HEK293T (cell line): ENCODE results near the gene PLCB4.

Experiments
- CTCF ChIA-PET: fragments of 350-600 bp; formaldehyde crosslinking; extraction: SDS; loops from one replicate; lab custom pipeline; 2021; ENCODE audit warnings: antibody characterized with exemption, inconsistent platforms; lab: Yijun Ruan, JAX
- POLR2A ChIA-PET: fragments of 350-600 bp; formaldehyde crosslinking; extraction: SDS; loops from one replicate; lab custom pipeline; 2020; ENCODE audit warnings: antibody characterized with exemption, inconsistent platforms; lab: Yijun Ruan, JAX
- DNase-seq: peaks from one replicate; pipeline ENCODE4 v3.0.0; 2012; ENCODE audit warnings: mixed read lengths; ENCODE audit errors: extremely low spot score
- ARNT ChIP-seq: fragments of 450-650 bp; IDR thresholded peaks from 2 replicates; pipeline ENCODE4 v1.6.1; 2017; ENCODE audit warnings: mild to moderate bottlenecking
- BHLHE40 ChIP-seq: fragments of 450-650 bp; IDR thresholded peaks from 2 replicates; pipeline ENCODE4 v1.6.1; 2016; ENCODE audit warnings: mild to moderate bottlenecking, moderate library complexity, borderline replicate concordance
- CTBP1 ChIP-seq: fragments of 450-650 bp; IDR thresholded peaks from 2 replicates; pipeline ENCODE4 v1.6.1; 2016; ENCODE audit warnings: borderline replicate concordance
- ELF4 ChIP-seq: fragments of 450-650 bp; IDR thresholded peaks from 2 replicates; pipeline ENCODE4 v1.6.1; 2017; ENCODE audit warnings: antibody characterized with exemption
- FOXA1 ChIP-seq: fragments of 450-650 bp; IDR thresholded peaks from 2 replicates; pipeline ENCODE4 v1.6.1; 2016; ENCODE audit warnings: mild to moderate bottlenecking
- FOXK2 ChIP-seq: fragments of 450-650 bp; IDR thresholded peaks from 2 replicates; pipeline ENCODE4 v1.6.1; 2016; ENCODE audit warnings: mild to moderate bottlenecking
- FOXM1 ChIP-seq: fragments of 450-650 bp; IDR thresholded peaks from 2 replicates; pipeline ENCODE4 v1.6.1; 2017; ENCODE audit warnings: mild to moderate bottlenecking, borderline replicate concordance
- HDGF ChIP-seq: fragments of 450-650 bp; IDR thresholded peaks from 2 replicates; pipeline ENCODE4 v1.6.1; 2017; ENCODE audit warnings: antibody characterized with exemption, borderline replicate concordance
- L3MBTL2 ChIP-seq: fragments of 450-650 bp; conservative IDR thresholded peaks from 2 replicates; pipeline ENCODE4 v1.6.1; 2016; ENCODE audit warnings: mild to moderate bottlenecking
- LEF1 ChIP-seq: fragments of 450-650 bp; IDR thresholded peaks from 2 replicates; pipeline ENCODE4 v1.6.1; 2017; ENCODE audit warnings: mild to moderate bottlenecking, borderline replicate concordance
- NFRKB ChIP-seq: fragments of 450-650 bp; IDR thresholded peaks from 2 replicates; pipeline ENCODE4 v1.6.1; 2016; ENCODE audit warnings: mild to moderate bottlenecking, moderate library complexity
- PKNOX1 ChIP-seq: fragments of 450-650 bp; IDR thresholded peaks from 2 replicates; pipeline ENCODE4 v1.6.1; 2016
- SP1 ChIP-seq: fragments of 450-650 bp; IDR thresholded peaks from 2 replicates; pipeline ENCODE4 v1.6.1; 2017
- SUZ12 ChIP-seq: fragments of 450-650 bp; IDR thresholded peaks from 2 replicates; pipeline ENCODE4 v1.6.1; 2016; ENCODE audit warnings: mild to moderate bottlenecking
- TARDBP ChIP-seq: fragments of 450-650 bp; IDR thresholded peaks from 2 replicates; pipeline ENCODE4 v1.6.1; 2016
- ZNF384 ChIP-seq: fragments of 450-650 bp; IDR thresholded peaks from 2 replicates; pipeline ENCODE4 v1.6.1; 2016

Gene PLCB4

GRCh38 chr20:9131841-9132240 is 63.0 kb downstream of the PLCB4 start:
- ChIA-PET POLR2A (no interaction called here), CTCF (no interaction called here)
- DNase-seq = no peak
- TF ChIP-seq FOXK2 (no peak), FOXM1 (no peak), BHLHE40 (no peak), SUZ12 (no peak)

GRCh38 chr20:9134346-9134745 is 65.5 kb downstream of the PLCB4 start:
- no peak for TF ChIP-seq PKNOX1
- TF ChIP-seq SUZ12 = no peak
- TF ChIP-seq FOXA1 = no peak
- TF ChIP-seq FOXM1 = no peak
- no peak for TF ChIP-seq CTBP1
- TF ChIP-seq FOXK2 = no peak
- TF ChIP-seq NFRKB = no peak
- TF ChIP-seq TARDBP = no peak
- no peak for TF ChIP-seq ARNT
- no peak for TF ChIP-seq LEF1
- TF ChIP-seq ELF4 = no peak
- TF ChIP-seq ZNF384 = no peak
- TF ChIP-seq HDGF = no peak
- TF ChIP-seq L3MBTL2 = no peak
- no peak for TF ChIP-seq BHLHE40
- TF ChIP-seq SP1 = no peak
- DNase-seq = no peak
- POLR2A ChIA-PET = no interaction called here
- CTCF ChIA-PET = interaction anchor here (1.2 kb wide), 1 partner anchor 11 kb away, joined by 3 read pairs; no protein-coding TSS in a partner anchor

GRCh38 chr20:9136114-9136513 is 67.2 kb downstream of the PLCB4 start:
- DNase-seq = no peak
- POLR2A ChIA-PET = interaction anchor here (1.2 kb wide), 1 partner anchor 20 kb away, joined by 3 read pairs; no protein-coding TSS in a partner anchor
- TF ChIP-seq LEF1 = no peak
- no peak for TF ChIP-seq ZNF384
- no peak for TF ChIP-seq PKNOX1
- no peak for TF ChIP-seq CTBP1
- no peak for TF ChIP-seq ELF4
- no peak for TF ChIP-seq L3MBTL2
- TF ChIP-seq SUZ12 = no peak
- TF ChIP-seq SP1 = no peak
- TF ChIP-seq BHLHE40 = no peak
- TF ChIP-seq FOXA1 = no peak
- TF ChIP-seq FOXK2 = no peak
- no peak for TF ChIP-seq TARDBP
- TF ChIP-seq NFRKB = no peak
- no peak for TF ChIP-seq FOXM1
- TF ChIP-seq ARNT = no peak
- TF ChIP-seq HDGF = no peak
- CTCF ChIA-PET = no interaction called here

- TF ChIP-seq BHLHE40 (no peak), ARNT (no peak), CTBP1 (no peak), L3MBTL2 (no peak), NFRKB (no peak), HDGF (no peak), PKNOX1 (no peak), FOXA1 (no peak), ELF4 (no peak)
- ChIA-PET CTCF (interaction anchor here (0.6 kb wide), 1 partner anchor 689 kb away, joined by 3 read pairs; no protein-coding TSS in a partner anchor), POLR2A (no interaction called here)
- no peak for DNase-seq
These were observed 68.1 kb downstream of the PLCB4 start for GRCh38 chr20:9137001-9137400.

- CTCF ChIA-PET = no interaction called here
- POLR2A ChIA-PET = no interaction called here
- TF ChIP-seq NFRKB (no peak), FOXK2 (no peak), BHLHE40 (no peak), L3MBTL2 (no peak), PKNOX1 (no peak), CTBP1 (no peak), FOXM1 (no peak), FOXA1 (no peak), ARNT (no peak), SP1 (no peak), ELF4 (no peak), LEF1 (no peak), HDGF (no peak), TARDBP (no peak), SUZ12 (no peak), ZNF384 (no peak)
- DNase-seq = no peak
These were observed 70.4 kb downstream of the PLCB4 start for GRCh38 chr20:9139106-9139833.
